Measurements from ENCODE around the gene STX8. TPM values are rescaled to one million over a fixed set of nuclear protein-coding genes. Genes with fewer than 3 reads are reported as not detected.

Gene STX8
- total and polyA plus RNA-seq, 12 donors: 53.3 to 80.1 (median 63.9) TPM

DNA sequence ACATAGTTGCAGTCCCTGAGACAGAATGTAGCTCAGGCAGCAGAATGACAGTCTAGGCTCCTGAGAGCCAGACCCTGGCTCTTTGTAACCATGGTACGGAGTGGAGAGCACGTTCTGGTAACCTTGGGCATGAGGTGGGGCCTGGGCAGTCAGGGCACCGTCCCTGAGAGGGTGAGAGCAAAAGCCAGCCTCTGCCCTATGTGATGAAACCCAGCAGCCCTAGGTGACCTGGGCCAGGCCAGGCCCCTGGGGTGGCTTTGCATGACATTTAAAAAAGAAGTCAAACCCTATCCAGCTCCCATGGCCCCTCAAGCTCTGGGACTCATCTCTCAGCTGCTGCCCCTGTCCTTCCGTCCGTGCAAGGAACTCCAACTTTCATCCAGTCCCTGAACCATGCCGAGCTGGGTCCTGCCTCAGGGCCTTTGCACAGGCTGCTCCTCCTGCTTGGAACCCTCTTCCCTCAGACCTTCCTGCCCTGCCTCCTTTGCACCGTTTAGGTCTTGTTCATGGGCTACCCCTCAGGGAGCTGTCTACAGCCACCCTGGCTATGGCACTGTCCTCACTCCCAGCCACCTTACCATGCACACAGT lies 365.7 kb downstream of the STX8 start:
- WGBS, 2 donors: 84 to 85% methylated on average over 7 of the region's 7 CpGs
- Histone ChIP-seq H3K27ac (no peak overlapping the region), H3K27me3 (no peaks in the 10 kb centered on the region), H3K4me3 (no peak overlapping the region), H3K4me1 (peaks cover 0 to 9% (median 0%) of the 10 kb centered on the region in 9 donors), H3K9me3 (peaks cover 0 to 5% (median 0%) of the 10 kb centered on the region in 11 donors), H3K36me3 (no peaks in the 10 kb centered on the region)
- intact Hi-C loops (cut with DNase I): no loop called here
- TF ChIP-seq, protein P1, sequence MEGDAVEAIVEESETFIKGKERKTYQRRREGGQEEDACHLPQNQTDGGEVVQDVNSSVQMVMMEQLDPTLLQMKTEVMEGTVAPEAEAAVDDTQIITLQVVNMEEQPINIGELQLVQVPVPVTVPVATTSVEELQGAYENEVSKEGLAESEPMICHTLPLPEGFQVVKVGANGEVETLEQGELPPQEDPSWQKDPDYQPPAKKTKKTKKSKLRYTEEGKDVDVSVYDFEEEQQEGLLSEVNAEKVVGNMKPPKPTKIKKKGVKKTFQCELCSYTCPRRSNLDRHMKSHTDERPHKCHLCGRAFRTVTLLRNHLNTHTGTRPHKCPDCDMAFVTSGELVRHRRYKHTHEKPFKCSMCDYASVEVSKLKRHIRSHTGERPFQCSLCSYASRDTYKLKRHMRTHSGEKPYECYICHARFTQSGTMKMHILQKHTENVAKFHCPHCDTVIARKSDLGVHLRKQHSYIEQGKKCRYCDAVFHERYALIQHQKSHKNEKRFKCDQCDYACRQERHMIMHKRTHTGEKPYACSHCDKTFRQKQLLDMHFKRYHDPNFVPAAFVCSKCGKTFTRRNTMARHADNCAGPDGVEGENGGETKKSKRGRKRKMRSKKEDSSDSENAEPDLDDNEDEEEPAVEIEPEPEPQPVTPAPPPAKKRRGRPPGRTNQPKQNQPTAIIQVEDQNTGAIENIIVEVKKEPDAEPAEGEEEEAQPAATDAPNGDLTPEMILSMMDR (IDR thresholded peaks at IDR 0.05): no peak
- ATAC-seq: no peak
- no peak for DNase-seq

DNA sequence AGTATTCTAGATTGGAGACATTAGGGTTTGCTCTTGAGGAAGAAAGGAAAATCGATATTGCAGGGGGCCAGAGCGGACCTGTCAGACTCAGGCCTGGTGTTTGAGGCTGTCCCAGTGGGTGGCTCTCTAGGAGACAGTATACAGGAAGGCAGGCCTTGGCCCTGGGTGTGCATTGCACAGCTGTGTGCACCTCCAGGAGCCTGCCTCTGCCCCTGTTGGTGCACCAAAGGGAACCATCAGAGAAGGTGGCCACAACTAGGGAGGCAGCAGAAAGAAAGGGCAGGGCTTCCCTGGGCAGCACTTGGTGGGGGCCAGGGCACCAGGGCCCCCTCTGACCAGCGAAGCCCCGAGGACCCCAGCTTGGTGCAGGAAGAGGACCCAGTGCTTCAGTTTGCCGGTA lies 366.3 kb downstream of the STX8 start:
- Histone ChIP-seq H3K4me3 (no peak overlapping the region), H3K27me3 (no peaks in the 10 kb centered on the region), H3K9me3 (no peaks in the 10 kb centered on the region), H3K4me1 (peaks cover 0 to 9% (median 0%) of the 10 kb centered on the region in 9 donors), H3K36me3 (no peaks in the 10 kb centered on the region), H3K27ac (no peak overlapping the region)
- no peak for DNase-seq
- 95 to 97% methylated on average over 5 of the region's 5 CpGs for WGBS, 2 donors
- ATAC-seq: no peak
- intact Hi-C loops (cut with DNase I): no loop called here
- TF ChIP-seq, protein P1 (IDR thresholded peaks at IDR 0.05): no peak

DNA sequence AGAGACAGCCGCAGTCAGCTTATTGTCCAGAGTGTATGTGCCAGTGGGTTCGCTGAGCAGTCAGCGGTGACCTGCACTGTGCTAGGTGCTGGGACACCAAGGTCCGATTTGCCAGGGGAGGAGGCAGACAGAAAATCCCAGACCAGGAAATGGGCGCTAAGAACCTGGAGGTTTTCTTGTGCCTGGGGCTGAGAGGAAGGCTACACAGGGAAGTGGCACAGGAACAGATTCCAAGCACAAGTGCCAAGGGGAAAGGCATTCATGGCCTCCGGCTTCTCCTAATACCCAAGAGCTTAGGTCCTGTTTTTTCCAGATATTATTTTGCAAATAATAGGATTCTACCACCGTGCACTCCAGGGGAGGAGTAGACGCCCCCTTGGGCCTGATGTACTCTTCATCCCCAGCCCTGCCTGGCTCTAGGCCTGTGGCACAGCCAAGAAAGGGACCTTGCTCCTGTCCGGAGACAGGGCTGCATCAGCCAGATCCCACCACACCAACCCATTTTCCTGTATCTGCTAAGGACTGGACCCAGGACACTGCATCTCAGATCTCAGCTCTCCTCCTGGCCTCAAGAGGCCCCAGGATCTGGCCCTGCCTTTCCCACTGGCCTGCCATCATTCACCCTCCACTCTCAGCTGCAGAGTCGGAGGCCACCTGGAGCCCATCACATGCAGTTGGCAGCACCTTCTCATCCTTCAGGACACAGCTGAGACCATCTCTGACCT lies 367.1 kb downstream of the STX8 start:
- Histone ChIP-seq H3K36me3 (no peaks in the 10 kb centered on the region), H3K27ac (no peak overlapping the region), H3K27me3 (no peaks in the 10 kb centered on the region), H3K9me3 (no peaks in the 10 kb centered on the region), H3K4me1 (peaks cover 0 to 9% (median 0%) of the 10 kb centered on the region in 9 donors), H3K4me3 (no peak overlapping the region)
- intact Hi-C loops (cut with DNase I): no loop called here
- no peak for ATAC-seq
- no peak for DNase-seq
- 93 to 97% methylated on average over 10 of the region's 10 CpGs for WGBS, 2 donors
- TF ChIP-seq, protein P1 (IDR thresholded peaks at IDR 0.05): no peak

DNA sequence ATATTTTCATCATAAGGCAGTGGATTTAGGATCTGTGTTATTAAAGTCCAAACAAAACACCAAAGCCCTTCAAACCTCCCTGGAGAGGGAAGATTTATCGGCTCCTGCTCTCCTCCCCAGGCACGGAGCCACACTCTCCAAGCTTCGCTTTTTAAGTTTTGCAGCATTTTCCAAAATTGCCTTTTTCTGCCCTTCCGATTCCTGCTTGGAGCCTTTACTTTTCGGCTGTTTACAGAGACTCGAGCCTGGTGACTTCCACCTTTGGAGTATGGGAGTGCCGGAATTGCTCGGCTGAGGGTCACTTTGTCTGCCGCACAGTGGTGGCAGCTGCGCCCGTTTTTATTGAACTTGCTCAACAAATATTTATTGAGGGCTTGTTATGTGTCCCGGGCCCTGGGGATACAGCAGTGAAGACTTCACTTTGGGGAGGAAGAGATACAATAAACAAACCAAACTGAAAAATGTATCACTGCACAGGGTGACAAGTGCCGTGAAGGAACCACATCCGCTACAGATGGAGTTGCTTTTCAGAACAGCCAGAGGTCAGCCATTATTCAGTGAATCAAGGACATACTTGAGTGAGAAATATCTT lies 368.8 kb downstream of the STX8 start:
- intact Hi-C loops (cut with DNase I): no loop called here
- WGBS, 2 donors: 68 to 72% methylated on average over 14 of the region's 14 CpGs

More for the DNA sequence above, 368.8 kb downstream of the STX8 start:
- H3K4me1 ChIP-seq: peaks cover 0 to 9% (median 0%) of the 10 kb centered on the region in 9 donors
- no peak overlapping the region for H3K4me3 ChIP-seq
- H3K27me3 ChIP-seq: no peaks in the 10 kb centered on the region
- no peak for DNase-seq
- no peak overlapping the region for H3K27ac ChIP-seq
- no peak for ATAC-seq
- no peaks in the 10 kb centered on the region for H3K9me3 ChIP-seq
- H3K36me3 ChIP-seq: no peaks in the 10 kb centered on the region
- TF ChIP-seq, protein P1 (IDR thresholded peaks at IDR 0.05): no peak
